ENCODE data around the gene SH2D5.
A peak's percentile ranks its signal among the peaks of the same experiment; 100 is the strongest.

The SH2D5 gene

GRCh38 chr1:20732588-20733359 lies at the start of gene SH2D5:
Gene SH2D5 (minus strand): TSS chr1:20732703. CDS start chr1:20728044, 4,659 bp downstream.
- DNase-seq (ENCODE audit: low read depth): peak; percentile 86

GRCh38 chr1:20775700-20776099 lies 43.2 kb upstream of the SH2D5 start:
- DNase-seq (ENCODE audit: low read depth): no peak

DNA sequence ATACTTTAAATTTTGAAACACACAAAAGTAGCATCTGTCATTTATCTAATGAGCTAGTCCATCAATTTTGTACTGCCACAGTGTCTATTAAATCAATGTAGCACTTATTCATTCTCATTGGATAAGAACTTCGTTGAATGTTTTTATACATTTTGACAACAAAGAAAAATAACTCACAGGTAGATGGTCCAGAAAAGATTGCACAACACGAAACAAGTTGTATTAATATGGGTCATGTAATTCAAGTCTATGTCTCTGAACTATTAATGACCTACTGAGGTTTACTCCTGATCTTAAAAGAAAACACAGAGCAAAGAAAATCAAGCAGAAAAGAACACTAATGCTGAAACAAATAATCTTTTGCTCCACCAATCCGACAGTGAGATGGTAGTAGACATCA lies 39.3 kb upstream of the SH2D5 start:
- no peak for DNase-seq (ENCODE audit: low read depth)

GRCh38 chr1:20770314-20771087 lies 38.0 kb upstream of the SH2D5 start:
- no peak for DNase-seq (ENCODE audit: low read depth)

GRCh38 chr1:20767271-20767670 lies 34.8 kb upstream of the SH2D5 start:
- DNase-seq (ENCODE audit: low read depth): no peak

GRCh38 chr1:20763417-20763816 lies 30.9 kb upstream of the SH2D5 start:
- DNase-seq (ENCODE audit: low read depth): no peak

DNA sequence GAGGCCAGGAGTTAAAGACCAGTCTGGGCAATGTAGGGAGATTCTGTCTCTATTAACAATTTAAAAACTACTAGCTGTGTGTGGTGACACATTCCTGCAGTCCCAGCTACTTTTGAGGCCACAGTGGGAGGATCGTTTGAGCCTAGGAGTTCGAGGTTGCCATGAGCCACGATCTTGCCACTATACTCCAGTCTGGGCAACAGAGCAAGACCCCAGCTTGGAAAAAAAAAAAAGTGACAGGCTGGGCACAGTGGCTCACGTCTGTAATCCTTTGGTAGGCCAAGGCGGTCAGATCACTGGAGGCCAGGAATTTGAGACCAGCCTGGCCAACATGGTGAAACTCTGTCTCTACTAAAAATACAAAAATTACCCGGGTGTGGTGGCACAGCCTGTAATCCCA lies 27.8 kb upstream of the SH2D5 start:
- DNase-seq (ENCODE audit: low read depth): no peak

DNA sequence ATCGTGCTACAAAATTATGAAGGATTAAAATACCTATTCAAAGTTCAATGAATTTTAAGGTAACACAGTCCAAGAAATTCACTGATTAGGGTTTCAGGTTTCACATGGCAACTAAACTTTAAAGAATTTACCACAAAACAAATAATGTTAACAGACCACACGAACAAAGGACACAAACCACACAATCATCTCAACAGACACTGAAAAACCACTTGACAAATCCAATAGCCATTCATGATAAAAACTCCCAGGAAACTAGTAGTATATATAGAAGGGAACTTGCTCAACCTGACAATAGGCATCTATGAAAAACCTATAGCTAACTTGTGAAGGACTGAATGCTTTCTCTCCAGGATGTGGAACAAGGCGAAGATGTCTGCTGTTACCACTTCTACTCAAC lies 21.1 kb upstream of the SH2D5 start:
- no peak for DNase-seq (ENCODE audit: low read depth)

GRCh38 chr1:20751462-20751990 lies 19.0 kb upstream of the SH2D5 start:
- no peak for DNase-seq (ENCODE audit: low read depth)

DNA sequence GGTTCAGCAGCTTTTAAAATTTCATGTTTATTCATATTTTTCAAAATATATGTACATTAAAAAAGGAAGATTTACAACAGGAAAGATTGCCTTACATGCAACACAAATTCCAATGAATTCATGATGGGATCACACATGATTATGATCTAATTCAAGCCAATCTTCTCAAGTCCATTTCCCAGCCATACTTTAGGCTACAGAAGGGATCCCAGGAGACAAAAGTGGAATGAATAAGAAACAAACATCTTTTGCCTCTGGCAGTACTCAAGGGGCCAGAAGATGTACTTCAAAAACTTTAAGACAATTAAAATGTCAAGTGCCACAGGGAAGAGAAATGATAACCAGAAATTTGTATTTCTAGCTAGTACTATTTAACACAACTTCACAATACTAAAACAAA lies 10.2 kb upstream of the SH2D5 start:
- DNase-seq (ENCODE audit: low read depth): no peak

GRCh38 chr1:20740781-20741180 lies 8.3 kb upstream of the SH2D5 start:
- no peak for DNase-seq (ENCODE audit: low read depth)

- peak; percentile 31 for DNase-seq (ENCODE audit: low read depth)
These were observed 6.7 kb upstream of the SH2D5 start for GRCh38 chr1:20739225-20739624.

DNA sequence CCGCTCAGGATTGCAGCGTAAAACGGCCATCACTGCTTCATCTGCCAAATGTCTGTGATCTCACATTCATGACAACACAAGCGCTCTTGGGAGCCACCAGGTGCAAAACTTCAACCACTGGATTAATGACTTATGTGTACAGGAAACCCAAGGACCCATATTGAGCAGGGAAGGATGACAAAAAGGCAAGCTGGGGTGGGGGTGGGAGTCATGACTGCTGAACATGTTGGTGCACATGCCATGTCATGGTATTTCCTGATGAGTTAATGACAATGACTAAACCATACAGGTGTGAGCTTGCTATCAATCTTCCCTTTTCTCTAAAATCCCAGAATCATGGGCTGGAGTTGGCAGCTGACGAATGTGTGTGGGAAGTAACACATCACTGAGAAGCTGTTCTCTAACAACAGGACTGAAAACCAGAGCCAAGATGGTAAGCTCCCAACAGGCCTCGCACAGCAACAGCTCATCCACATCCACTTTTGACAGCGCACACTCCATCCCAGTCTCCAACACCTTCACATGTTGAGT lies 3.1 kb upstream of the SH2D5 start:
- DNase-seq (ENCODE audit: low read depth): no peak

GRCh38 chr1:20733360-20733975 lies 965 bp upstream of the SH2D5 start:
- DNase-seq (ENCODE audit: low read depth): no peak

DNA sequence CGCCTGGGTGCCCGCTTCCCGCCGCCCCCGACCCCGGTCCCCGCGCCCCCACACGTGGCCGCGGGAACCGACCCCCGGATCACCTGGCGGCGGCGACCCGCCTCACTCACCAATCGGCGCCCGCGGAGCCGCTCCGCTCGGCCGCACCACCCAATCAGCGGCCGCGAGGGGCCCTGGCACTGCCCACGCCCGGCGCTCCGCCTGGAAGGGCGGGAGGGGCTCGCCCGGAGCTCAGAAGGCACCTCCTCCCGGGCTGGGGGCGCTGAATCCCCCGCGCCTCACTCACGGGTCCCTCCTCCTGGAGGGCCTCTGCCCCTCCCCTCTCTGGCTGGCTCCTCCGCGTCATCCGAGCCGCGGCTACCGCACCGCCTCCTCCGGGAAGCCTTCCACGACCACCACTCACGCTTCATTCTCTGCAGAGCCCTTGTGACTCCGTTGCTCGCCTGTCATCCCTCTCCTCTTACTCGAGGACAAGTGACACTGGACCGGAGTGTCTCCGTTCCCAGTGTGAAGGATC lies 374 bp downstream of the SH2D5 start:
- DNase-seq (ENCODE audit: low read depth): peak; percentile 27

DNA sequence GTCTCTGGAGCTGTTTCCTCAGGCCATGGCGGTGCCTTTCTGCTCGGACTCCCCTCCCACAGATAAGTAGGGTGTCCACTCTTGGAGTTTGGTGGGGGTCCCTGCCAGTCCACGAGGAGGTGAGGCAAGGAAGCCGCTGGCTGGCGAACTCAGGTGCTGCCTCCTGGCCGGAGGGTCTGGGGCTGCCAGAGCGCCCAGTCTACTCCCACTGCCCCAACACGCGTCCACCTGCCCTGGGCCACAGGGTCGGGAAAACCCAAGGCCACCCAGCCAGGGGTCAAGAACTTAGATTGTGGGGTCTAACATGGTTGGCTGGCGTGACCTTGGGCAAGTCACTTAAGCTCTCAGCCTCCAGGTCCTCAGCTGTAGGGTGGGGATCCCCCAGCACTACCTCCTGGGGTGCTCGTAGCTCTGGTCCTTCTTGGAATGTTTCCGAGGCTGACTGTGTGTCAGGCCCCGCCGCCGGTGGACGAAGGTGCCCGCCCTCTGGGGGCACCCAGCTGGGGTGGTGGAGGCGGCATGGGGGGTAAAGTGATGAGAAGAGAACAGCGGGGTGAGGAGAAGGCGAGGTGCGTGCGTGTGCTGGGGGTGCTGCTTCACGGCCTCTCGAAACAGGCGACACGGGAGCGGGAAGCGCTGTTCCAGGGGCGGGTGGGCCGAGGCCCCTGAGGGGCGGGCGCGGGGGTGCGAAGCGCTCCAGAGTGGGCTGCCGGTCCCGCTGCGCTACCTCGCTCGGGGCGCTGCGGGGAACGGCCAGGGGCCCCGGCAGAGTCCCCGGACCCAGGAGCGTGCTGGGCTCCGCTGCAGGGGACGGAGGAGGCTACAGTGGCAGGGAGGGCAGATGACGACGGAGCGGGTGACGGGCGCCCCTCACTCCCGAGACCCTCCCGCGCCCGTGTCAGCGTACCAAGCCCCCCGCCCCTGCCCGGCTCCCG lies 1.2 kb downstream of the SH2D5 start:
- no peak for DNase-seq (ENCODE audit: low read depth)

- no peak for DNase-seq (ENCODE audit: low read depth)
These were observed 1.8 kb downstream of the SH2D5 start for GRCh38 chr1:20730690-20731056.

DNA sequence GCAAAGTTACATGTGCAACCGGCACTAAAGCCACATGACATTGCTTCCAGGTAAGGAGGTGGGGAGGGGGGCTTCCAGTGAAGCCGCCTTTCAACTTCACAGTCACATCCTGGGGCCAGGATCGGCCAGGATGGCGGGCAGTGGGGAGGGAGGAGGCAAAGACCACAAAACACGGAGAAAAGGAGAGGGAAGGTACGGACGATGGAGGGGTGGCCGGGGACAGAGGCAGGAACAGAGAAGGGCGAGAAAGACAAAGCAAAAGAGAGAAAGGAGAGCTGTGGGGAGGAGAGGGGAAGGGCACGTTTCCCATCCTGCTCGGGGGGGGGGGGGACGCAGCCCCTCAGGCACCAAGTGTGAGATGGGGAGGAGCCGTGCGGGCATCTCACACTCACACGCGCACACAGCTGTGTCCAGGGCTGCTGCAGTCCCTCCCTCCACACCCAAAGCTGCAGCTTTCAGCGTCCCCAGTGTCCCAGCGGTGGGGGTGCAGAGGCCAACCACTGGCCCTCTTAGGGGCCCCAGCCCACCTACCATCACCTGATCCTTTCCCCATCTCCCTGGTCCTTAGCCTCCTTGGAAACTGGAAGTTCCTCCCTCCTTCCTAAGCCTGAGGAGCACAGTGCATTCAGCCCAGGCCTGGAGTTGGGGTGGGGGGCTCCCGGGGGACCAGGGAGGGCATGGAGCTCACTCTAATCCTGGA lies 2.4 kb downstream of the SH2D5 start:
- DNase-seq (ENCODE audit: low read depth): no peak

DNA sequence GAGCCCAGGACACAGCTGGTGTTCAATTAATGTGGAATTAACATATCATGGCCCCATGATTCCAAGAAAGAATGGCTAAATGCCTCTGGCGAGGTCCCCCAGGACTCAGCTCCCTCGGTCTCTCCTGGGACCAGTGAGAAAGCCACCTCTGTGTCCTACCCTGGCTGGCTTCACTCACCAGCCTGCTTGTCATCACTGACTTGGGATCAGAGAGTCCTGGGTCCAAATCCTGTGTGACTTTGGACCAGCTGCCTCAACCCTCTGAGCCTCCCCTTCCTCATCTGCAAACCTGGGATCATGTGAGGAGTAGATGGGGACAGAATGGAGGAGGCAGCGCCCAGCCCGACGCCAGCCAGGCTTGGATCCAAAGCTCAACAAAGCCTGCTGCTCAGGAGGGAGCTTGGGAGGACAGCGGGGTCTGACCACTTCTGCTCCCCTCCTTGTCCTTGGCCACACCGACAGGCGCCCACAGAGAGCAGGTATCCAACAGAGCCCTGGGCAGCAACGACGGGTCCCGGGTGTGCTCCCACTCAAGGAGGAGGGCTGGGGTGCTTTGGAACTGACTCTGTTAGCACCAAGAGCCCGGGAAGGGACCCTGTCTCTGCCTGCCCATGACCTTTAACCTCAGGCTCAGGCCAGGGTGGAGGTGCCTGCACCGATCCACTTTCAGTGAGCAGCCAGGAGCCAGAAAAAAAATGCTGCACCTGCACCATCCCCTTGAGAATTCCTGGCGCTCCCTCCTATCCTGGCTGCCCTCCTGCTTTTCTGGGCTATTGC lies 3.2 kb downstream of the SH2D5 start:
- DNase-seq (ENCODE audit: low read depth): no peak
